Measurements from ENCODE around the gene WRAP73.

Gene WRAP73

DNA sequence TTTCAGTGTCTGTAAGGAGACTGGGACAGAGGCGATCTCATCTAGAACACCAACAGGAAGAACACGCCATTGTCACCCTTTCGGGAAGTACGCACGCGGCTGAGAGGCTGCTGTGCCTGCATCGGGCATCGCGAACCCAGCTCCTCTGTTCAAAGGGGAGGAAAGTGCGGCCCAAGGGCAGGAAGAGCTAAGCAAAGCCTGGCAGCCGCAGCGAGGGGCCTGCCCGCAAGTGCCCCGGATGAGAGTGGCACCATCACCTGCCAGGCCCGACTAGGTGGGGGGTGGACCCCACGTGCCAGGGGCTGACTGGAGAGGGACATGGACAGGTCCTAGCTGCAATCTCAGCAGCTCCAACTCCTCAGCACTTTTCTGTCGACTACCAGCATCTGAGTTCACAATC lies 17.6 kb downstream of the WRAP73 start:
- TF ChIP-seq, protein P1, sequence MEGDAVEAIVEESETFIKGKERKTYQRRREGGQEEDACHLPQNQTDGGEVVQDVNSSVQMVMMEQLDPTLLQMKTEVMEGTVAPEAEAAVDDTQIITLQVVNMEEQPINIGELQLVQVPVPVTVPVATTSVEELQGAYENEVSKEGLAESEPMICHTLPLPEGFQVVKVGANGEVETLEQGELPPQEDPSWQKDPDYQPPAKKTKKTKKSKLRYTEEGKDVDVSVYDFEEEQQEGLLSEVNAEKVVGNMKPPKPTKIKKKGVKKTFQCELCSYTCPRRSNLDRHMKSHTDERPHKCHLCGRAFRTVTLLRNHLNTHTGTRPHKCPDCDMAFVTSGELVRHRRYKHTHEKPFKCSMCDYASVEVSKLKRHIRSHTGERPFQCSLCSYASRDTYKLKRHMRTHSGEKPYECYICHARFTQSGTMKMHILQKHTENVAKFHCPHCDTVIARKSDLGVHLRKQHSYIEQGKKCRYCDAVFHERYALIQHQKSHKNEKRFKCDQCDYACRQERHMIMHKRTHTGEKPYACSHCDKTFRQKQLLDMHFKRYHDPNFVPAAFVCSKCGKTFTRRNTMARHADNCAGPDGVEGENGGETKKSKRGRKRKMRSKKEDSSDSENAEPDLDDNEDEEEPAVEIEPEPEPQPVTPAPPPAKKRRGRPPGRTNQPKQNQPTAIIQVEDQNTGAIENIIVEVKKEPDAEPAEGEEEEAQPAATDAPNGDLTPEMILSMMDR (IDR thresholded peaks at IDR 0.05; ENCODE audit: low read depth, low read length), result no peak

DNA sequence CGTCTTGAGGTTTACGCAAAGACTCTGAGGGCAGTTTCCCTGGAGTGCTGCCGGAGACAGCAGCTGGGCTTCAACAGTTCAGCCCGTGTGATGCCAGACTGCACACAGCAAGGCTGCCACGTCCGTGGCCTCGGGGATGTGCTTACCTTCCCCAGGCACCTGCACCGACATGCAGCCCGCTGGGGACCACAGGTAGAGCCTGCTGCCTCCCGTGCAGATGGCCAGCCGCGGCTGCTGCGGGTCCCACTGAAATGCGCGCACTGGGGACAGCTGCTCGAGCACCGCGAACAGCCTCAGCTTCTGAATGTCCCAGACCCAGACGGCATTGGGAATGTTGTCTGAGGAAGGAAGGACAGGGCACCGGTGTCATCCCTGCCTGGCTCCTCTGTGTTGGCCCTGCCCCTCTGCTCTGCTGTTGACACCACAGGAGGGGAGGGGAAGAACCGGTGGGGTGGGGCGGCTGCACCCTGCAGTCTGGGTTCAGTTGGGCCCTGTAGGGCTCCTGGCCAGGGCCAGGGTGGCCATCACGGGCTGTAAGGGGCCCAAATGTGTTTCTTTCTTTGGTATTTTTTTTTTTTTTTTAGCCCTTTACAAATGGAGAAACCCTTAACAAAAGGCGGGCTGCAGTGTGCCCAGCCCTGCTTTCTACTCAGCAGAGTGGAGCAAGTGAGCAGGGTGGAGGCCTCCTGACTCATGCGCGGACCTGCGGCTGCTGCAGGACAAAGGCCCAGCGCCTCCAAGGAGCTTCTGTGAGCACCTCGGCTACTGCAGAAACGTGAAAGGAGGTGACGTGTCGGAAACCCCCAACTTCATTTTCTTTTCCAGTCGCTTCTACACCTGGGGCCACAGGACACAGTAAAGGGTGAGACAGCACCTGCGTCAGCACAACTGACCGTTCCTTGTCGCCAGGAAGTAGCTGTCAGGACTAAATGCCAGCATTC lies 18.3 kb downstream of the WRAP73 start:
- no peak overlapping the region for H3K4me3 ChIP-seq (ENCODE audit: low read depth, low read length)
- TF ChIP-seq, protein P1 (IDR thresholded peaks at IDR 0.05; ENCODE audit: low read depth, low read length), result no peak

More for the DNA sequence above, 17.6 kb downstream of the WRAP73 start:
- H3K4me3 ChIP-seq (ENCODE audit: low read depth, low read length), result no peak overlapping the region

DNA sequence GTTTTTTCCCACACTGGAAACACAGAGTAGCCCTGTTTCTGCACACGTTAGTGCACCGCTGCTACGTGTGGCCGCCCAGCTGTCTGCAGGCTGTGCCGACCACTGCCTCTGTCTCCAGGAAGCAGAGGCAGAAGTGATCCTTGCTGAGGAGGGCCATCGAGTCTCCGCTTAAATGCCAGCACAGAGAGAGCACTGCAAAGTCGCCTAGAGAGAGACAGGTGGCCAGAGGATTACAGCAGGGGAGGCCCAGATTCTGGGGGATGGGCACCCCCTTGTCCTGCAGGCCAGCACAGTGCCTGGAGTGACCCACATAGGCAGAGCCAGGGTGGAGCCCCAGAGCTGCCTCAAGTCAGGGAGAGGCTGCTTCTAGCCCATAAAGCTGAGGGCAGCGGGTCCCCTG lies 19.0 kb downstream of the WRAP73 start:
- TF ChIP-seq, protein P1 (IDR thresholded peaks at IDR 0.05; ENCODE audit: low read depth, low read length), result no peak
- no peak overlapping the region for H3K4me3 ChIP-seq (ENCODE audit: low read depth, low read length)

DNA sequence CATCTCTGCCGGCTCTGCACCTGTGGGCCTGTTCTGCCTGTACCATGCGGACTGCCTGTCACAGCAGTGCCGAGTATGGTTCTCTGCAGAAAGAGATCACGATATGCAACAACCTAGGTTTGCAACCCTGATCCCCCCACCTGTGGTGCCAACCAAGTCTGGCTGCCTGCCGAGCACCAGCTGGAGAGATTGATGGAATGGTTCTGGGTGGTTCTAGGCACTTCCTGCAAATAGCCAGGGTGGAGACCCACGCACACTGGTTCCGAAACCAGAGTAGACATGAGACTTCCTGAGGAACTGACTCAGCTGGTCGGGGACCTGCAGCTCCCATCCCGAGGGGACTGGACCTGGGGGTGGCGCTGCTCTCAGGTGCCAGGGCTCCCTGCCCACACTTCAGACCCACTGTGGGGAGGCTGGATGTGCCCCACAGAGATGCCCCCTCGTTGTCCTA lies 19.7 kb downstream of the WRAP73 start:
- no peak overlapping the region for H3K4me3 ChIP-seq (ENCODE audit: low read depth, low read length)
- TF ChIP-seq, protein P1 (IDR thresholded peaks at IDR 0.05; ENCODE audit: low read depth, low read length), result no peak

DNA sequence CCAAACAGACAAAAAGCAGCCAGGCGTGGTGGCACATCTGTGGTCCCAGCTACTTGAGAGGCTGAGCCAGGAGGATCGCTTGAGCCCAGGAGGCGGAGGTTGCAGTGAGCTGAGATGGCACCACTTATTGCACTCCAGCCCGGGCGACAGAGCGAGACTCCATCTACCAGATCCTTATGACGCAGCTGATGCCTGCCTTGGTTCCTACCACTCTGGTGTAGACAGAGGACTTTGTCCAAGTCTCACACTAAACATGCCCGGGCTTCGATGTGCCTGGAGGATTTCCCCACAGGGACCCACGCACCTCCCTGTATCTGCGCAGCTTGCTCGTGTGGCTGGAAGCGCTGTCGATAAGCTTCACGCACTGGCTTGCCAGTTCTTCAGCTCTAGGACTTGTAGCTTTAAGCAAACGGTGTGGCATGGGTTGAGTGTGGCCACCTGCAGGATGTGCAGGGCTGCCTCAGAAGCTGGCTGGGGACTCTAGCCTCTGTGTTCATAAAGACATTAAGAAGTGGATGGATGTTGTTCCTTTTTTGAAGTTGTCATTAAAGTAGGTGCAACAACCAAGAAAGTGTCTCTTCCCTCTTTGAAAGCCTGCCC lies 20.2 kb downstream of the WRAP73 start:
- no peak overlapping the region for H3K4me3 ChIP-seq (ENCODE audit: low read depth, low read length)
- TF ChIP-seq, protein P1 (IDR thresholded peaks at IDR 0.05; ENCODE audit: low read depth, low read length), result no peak

DNA sequence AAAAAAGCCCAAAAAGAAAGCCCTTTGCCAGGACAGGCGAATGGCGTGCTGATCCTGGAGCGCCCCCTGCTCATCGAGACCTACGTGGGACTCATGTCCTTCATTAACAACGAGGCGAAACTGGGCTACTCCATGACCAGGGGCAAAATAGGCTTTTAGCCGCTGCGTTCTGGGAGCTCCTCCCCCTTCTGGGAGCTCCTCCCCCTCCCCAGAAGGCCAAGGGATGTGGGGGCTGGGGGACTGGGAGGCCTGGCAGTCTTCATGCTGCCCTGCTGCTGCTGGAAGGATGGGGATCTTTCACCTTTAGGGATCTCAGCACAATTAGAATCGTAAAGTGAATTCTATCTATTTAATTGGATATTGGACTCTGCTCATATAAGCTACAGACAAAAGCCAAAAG lies 21.5 kb downstream of the WRAP73 start:
- TF ChIP-seq, protein P1 (IDR thresholded peaks at IDR 0.05; ENCODE audit: low read depth, low read length), result no peak
- H3K4me3 ChIP-seq (ENCODE audit: low read depth, low read length), result no peak overlapping the region

All from WI38 (cell line).